GM06990 (cell line): Measurements from ENCODE around the gene OXNAD1.

Experiments
- DNase-seq: peaks from one replicate; pipeline ENCODE4 v3.0.0-alpha.2; 2011; ENCODE audit not compliant: insufficient read length; ENCODE audit errors: extremely low read depth
- H3K27me3 ChIP-seq: replicated peaks from 2 replicates; pipeline ENCODE4 v1.6.0; 2011; ENCODE audit warnings: low read length; ENCODE audit not compliant: control insufficient read depth, insufficient read depth
- H3K36me3 ChIP-seq: 2 replicates; pipeline ENCODE4 v1.5.1; 2011; ENCODE audit warnings: low read length; ENCODE audit not compliant: control insufficient read depth, insufficient read depth
- H3K4me3 ChIP-seq: replicated peaks from 2 replicates; pipeline ENCODE4 v1.5.1; 2011; ENCODE audit warnings: low read depth, mild to moderate bottlenecking, control low read depth, low read length
- CTCF ChIP-seq: IDR thresholded peaks from 2 replicates; pipeline ENCODE4 v1.5.1; 2011; ENCODE audit warnings: low read length, control low read depth, mild to moderate bottlenecking, inconsistent platforms; ENCODE audit not compliant: insufficient read depth, poor library complexity, severe bottlenecking

Gene OXNAD1

GRCh38 chr3:16258177-16258576, 6.8 kb upstream of the OXNAD1 start:
- Histone ChIP-seq H3K4me3 (no peak overlapping the region), H3K27me3 (no peaks in the 10 kb centered on the region), H3K36me3 (peaks cover 2% of the 10 kb centered on the region; the same call in 1 of the 2 replicates)
- no peak for DNase-seq
- TF ChIP-seq CTCF = no peak

DNA sequence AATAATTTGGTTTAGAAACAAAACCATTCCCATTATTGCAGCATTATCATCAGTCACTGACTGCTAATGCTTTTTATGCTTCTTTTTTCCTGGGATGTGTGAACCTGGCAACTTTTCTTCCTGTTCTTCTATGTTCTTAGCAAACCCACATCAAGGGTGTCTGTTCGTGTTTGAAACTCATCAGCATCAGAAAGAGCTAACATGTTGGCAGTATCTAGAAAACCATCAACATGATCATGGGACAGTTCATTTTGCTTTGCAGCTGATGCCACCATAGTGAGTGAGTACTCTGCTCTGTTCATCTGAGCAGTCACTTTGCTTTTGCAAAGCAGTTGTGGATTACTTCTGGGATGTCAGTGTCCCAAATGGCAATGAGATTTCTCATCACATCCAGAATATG, 6.1 kb upstream of the OXNAD1 start:
- Histone ChIP-seq H3K36me3 (peaks cover 2% of the 10 kb centered on the region; the same call in 1 of the 2 replicates), H3K4me3 (no peak overlapping the region), H3K27me3 (no peaks in the 10 kb centered on the region)
- TF ChIP-seq CTCF = no peak
- DNase-seq = no peak

DNA sequence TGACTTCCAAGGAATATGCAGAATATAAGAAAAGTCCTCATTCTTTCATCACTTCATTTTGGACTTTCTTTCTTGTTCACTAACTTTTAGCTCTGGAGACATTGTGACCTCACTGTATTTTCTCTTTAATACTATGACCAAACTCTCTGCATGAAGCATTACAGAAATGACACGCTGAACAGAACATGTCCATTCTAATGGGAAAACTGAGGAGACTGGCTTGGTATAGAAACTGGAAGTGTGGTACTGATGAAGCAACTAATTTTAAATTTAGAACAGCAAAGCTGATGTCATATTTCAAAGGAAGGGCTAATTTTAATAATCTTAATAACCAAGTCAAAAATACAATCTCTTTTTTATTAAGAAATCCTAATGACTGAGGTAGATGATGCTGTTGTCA, 5.0 kb upstream of the OXNAD1 start:
- Histone ChIP-seq H3K27me3 (no peaks in the 10 kb centered on the region), H3K36me3 (peaks cover 2% of the 10 kb centered on the region; the same call in 1 of the 2 replicates), H3K4me3 (no peak overlapping the region)
- TF ChIP-seq CTCF = no peak
- DNase-seq = no peak

DNA sequence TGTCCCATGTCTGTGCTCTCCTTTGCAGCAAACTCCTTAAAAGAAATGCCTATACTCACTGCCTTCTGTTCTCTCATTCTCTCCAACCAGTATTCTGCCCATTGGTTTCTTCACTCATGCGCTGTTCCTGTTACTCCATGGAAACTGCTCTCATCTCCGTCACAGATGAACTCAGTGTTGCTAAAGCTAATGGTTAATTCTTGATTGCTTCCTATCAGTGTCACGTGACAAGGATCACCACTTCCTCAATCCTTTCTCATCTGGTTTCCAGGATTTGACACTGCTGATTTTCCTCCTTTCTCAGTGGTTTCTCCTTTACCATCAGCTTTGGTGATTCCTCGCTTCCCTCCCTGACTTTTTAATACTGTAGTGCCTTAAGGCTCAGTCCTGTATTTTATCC, 2.8 kb upstream of the OXNAD1 start:
- Histone ChIP-seq H3K36me3 (peaks cover 2% of the 10 kb centered on the region; the same call in 1 of the 2 replicates), H3K27me3 (no peaks in the 10 kb centered on the region), H3K4me3 (no peak overlapping the region)
- no peak for TF ChIP-seq CTCF
- no peak for DNase-seq

- TF ChIP-seq CTCF = no peak
- peaks cover 2% of the 10 kb centered on the region; the same call in 1 of the 2 replicates for H3K36me3 ChIP-seq
- no peaks in the 10 kb centered on the region for H3K27me3 ChIP-seq
- no peak for DNase-seq
- peak overlapping the region; percentile 90 for H3K4me3 ChIP-seq
Measured at GRCh38 chr3:16264174-16264707, 771 bp upstream of the OXNAD1 start.

- TF ChIP-seq CTCF = no peak
- peaks cover 2% of the 10 kb centered on the region; the same call in 1 of the 2 replicates for H3K36me3 ChIP-seq
- no peak for DNase-seq
- no peaks in the 10 kb centered on the region for H3K27me3 ChIP-seq
- peak overlapping the region; percentile 97 for H3K4me3 ChIP-seq
Measured at GRCh38 chr3:16265455-16265786, 409 bp downstream of the OXNAD1 start.
